ENCODE results near the gene HAGHL. TPM values are rescaled to one million over a fixed set of nuclear protein-coding genes. Genes with fewer than 3 reads are reported as not detected.

HAGHL gene
- total RNA-seq, 1 donor from 2014 or later, result 31.7 TPM

DNA sequence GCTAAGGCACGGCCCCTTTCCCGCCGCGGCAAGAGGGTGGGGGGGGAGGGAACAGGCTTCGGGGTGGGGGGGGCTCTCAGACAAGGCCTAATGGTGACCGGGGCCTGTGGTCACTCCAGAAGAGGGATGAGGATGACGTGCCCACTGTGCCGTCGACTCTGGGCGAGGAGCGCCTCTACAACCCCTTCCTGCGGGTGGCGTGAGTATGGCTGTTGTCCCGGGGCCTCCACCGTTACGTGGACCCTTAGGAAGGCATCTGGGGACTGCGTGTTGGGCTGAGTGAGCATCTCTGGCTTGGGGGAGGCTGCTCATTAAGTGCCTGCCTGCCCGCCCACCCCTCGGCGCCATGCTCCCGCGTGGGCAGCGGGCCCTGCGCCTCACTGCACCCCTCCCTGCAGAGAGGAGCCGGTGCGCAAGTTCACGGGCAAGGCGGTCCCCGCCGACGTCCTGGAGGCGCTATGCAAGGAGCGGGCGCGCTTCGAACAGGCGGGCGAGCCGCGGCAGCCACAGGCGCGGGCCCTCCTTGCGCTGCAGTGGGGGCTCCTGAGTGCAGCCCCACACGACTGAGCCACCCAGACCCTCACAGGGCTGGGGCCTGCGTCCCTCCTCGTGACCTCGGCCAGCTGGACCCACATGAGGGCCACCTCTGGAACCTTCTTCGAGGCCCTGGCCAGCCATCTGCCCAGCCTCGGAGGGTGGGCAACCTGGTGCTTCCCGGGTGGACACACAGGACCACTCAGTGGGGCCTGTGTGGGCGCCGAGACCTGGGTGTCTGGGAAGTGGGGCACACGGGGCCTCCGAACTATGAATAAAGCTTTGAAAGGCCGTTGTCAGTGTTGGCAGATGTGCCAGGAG lies 2.2 kb downstream of the HAGHL start:
- Mint-ChIP-seq H3K4me1 (ENCODE audit: low read depth, unreplicated experiment) (no peaks in the 10 kb centered on the region), H3K4me3 (ENCODE audit: unreplicated experiment) (no peak overlapping the region), H3K27ac (ENCODE audit: unreplicated experiment) (no peak overlapping the region), H3K36me3 (ENCODE audit: unreplicated experiment) (no peaks in the 10 kb centered on the region), H3K9me3 (ENCODE audit: unreplicated experiment) (no peaks in the 10 kb centered on the region), H3K27me3 (ENCODE audit: unreplicated experiment) (peaks cover 6% of the 10 kb centered on the region)
- DNase-seq, result no peak
- TF ChIP-seq CTCF (IDR thresholded peaks at IDR 0.05; ENCODE audit: partially characterized antibody, unreplicated experiment), result no peak

- Mint-ChIP-seq H3K27me3 (ENCODE audit: unreplicated experiment) (peaks cover 9% of the 10 kb centered on the region), H3K9me3 (ENCODE audit: unreplicated experiment) (no peaks in the 10 kb centered on the region), H3K4me3 (ENCODE audit: unreplicated experiment) (no peak overlapping the region)
Observed at GRCh38 chr16:729768-730665, 3.1 kb downstream of the HAGHL start.

DNA sequence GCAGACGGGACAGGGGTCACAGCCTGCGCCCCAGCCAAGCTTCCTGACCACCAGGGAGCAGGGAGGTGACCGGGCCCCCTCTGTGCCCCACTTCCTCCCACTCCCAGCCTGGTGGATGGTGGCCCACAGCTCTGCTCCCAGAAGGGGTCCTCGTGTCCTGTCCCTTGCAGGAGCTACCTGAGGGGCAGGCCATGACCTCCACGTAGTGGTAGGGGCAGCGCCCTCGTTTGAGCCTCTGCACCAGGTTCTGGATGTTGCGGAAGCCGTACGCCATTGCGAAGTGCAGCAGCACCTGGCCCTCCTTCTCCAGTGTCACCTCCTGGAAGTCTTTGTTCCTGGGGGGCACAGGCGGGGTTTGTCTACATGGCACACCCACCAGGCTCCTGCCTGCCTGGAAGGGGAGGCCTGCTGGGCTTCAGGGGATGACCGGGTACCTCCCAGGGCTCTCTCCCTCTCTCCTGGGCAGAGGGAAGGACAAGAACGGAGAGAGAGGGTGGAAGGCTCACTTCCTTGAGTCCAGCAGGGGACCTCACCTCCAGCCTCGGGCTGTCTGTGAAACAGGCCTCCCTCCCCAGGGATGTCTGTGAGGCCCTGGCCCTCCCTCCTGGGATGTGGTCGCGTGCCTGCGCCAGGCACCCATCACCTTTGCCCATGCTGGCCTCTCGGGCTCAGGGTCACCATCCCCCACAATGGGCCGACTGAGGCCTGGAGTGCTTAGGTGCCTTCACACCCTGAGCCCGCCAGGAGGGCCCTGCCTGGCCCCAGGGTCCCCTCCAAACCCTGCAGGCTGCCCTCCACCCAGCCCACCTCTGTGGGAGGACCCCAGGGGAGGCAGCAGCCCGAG lies 4.0 kb downstream of the HAGHL start:
- H3K36me3 Mint-ChIP-seq (ENCODE audit: unreplicated experiment), result no peaks in the 10 kb centered on the region
- H3K27ac Mint-ChIP-seq (ENCODE audit: unreplicated experiment), result no peak overlapping the region
- H3K27me3 Mint-ChIP-seq (ENCODE audit: unreplicated experiment), result peaks cover 8% of the 10 kb centered on the region
- H3K4me1 Mint-ChIP-seq (ENCODE audit: low read depth, unreplicated experiment), result no peaks in the 10 kb centered on the region
- TF ChIP-seq CTCF (IDR thresholded peaks at IDR 0.05; ENCODE audit: partially characterized antibody, unreplicated experiment), result no peak
- no peak overlapping the region for H3K4me3 Mint-ChIP-seq (ENCODE audit: unreplicated experiment)
- no peak for DNase-seq
- H3K9me3 Mint-ChIP-seq (ENCODE audit: unreplicated experiment), result peaks cover 2% of the 10 kb centered on the region

More at GRCh38 chr16:729768-730665, 3.1 kb downstream of the HAGHL start:
- DNase-seq, result no peak
- H3K36me3 Mint-ChIP-seq (ENCODE audit: unreplicated experiment), result no peaks in the 10 kb centered on the region
- no peaks in the 10 kb centered on the region for H3K4me1 Mint-ChIP-seq (ENCODE audit: low read depth, unreplicated experiment)
- H3K27ac Mint-ChIP-seq (ENCODE audit: unreplicated experiment), result no peak overlapping the region
- TF ChIP-seq CTCF (IDR thresholded peaks at IDR 0.05; ENCODE audit: partially characterized antibody, unreplicated experiment), result no peak

DNA sequence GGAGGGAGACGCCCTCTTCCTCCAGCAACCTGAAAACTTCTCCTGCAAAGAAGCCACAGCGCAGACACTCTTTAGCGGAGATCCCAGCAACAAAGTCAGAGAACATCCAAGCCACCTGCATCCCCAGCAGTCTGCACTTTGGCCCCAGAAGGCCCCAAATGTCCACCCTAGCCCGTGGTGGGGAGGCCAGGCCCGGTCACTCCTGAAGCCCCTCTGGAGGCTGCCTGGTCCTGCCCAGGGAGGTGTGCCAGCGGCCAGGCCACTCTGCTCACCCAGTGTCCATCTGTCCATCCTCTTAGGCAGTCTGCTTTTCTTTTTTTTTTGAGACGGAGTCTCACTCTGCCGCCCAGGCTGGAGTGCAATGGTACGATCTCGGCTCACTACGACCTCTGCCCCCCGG lies 5.4 kb downstream of the HAGHL start:
- DNase-seq, result no peak
- Mint-ChIP-seq H3K27ac (ENCODE audit: unreplicated experiment) (no peak overlapping the region), H3K27me3 (ENCODE audit: unreplicated experiment) (peaks cover 5% of the 10 kb centered on the region), H3K4me1 (ENCODE audit: low read depth, unreplicated experiment) (no peaks in the 10 kb centered on the region), H3K36me3 (ENCODE audit: unreplicated experiment) (no peaks in the 10 kb centered on the region), H3K4me3 (ENCODE audit: unreplicated experiment) (no peak overlapping the region), H3K9me3 (ENCODE audit: unreplicated experiment) (peaks cover 2% of the 10 kb centered on the region)
- TF ChIP-seq CTCF (IDR thresholded peaks at IDR 0.05; ENCODE audit: partially characterized antibody, unreplicated experiment), result no peak

All from glutamatergic neuron (in vitro differentiated cells).